HCT116 (cell line): Measurements from ENCODE around the gene PARP12. TPM values are rescaled to one million over a fixed set of nuclear protein-coding genes. Genes with fewer than 3 reads are reported as not detected.

Experiments used
- ATAC-seq: fragments of 200-7000 bp; cut with Tn5 transposase; 2 replicates; pipeline ENCODE4 v1.9.1; 2020; ENCODE audit warnings: mild to moderate bottlenecking, moderate library complexity
- BruUV-seq: library from RNA; stranded (reverse); fragments of 400-500 nt; replicated peaks from 2 replicates; lab custom pipeline; 2021; lab: Mats Ljungman, UMichigan
- CTCF ChIA-PET: fragments of 300-600 bp; sonication (Branson Sonifier 250); formaldehyde crosslinking; loops from one replicate; lab custom pipeline; 2021; ENCODE audit warnings: antibody characterized with exemption; lab: Charles Lee
- POLR2A ChIA-PET: fragments of 300-600, 350-600 bp; sonication (Branson Sonifier 250); formaldehyde crosslinking; loops from one replicate; lab custom pipeline; 2021; ENCODE audit warnings: antibody characterized with exemption; lab: Charles Lee
- RAD21 ChIA-PET, 2 experiments: fragments of 300-600 bp; sonication (Branson Sonifier 250); formaldehyde crosslinking; loops; one replicate each; lab custom pipeline; 2023; ENCODE audit warnings: low total read pairs in 2 of 2; ENCODE audit not compliant: uncharacterized antibody in 2 of 2, unreplicated experiment in 2 of 2, low non-redundant PET in 1 of 2; lab: Charles Lee
- DNase-seq: peaks from one replicate; pipeline ENCODE4 v3.0.0-alpha.2; 2010; ENCODE audit warnings: low read depth, low spot score
- H2AFZ ChIP-seq: fragments of 200-600 bp; shearing (Covaris generic), sonication (generic); 2 replicates; pipeline ENCODE4 v1.6.1; 2017; ENCODE audit warnings: low read depth, mixed run types, mixed read lengths, antibody characterized with exemption, low read length; ENCODE audit not compliant: poor library complexity, severe bottlenecking
- H3K27ac ChIP-seq: 2 replicates; pipeline ENCODE4 v1.5.1; 2012; ENCODE audit warnings: low read depth, low read length
- H3K27me3 ChIP-seq: fragments of 200-600 bp; sonication (generic); 2 replicates; pipeline ENCODE4 v1.6.1; 2016; ENCODE audit warnings: mixed run types, low read length, mixed read lengths; ENCODE audit not compliant: insufficient read depth
- H3K36me3 ChIP-seq, 2 experiments: fragments of 200-500 bp in 1 of 2; fragments of 200-600 bp in 1 of 2; sonication (Bioruptor generic) in 1 of 2; sonication (generic) in 1 of 2; 2 replicates each; pipeline versions ENCODE4 v1.5.1 to v1.6.1; 2014 to 2016; ENCODE audit warnings: low read length in 2 of 2, inconsistent platforms in 1 of 2, mixed read lengths in 1 of 2, mixed run types in 1 of 2; ENCODE audit not compliant: insufficient read depth in 2 of 2, control insufficient read depth in 1 of 2
- H3K4me1 ChIP-seq, 2 experiments: fragments of 200-600 bp in 1 of 2; sonication (generic) in 1 of 2; 2 replicates each; pipeline versions ENCODE4 v1.5.1 to v1.6.1; 2012 to 2017; ENCODE audit warnings: low read length in 2 of 2, inconsistent platforms in 1 of 2, mild to moderate bottlenecking in 1 of 2, mixed read lengths in 1 of 2, mixed run types in 1 of 2, moderate library complexity in 1 of 2; ENCODE audit not compliant: insufficient read depth in 2 of 2, control insufficient read depth in 1 of 2
- H3K4me2 ChIP-seq: fragments of 200-600 bp; sonication (generic); 2 replicates; pipeline ENCODE4 v1.6.1; 2017; ENCODE audit warnings: mixed run types, low read length, mixed read lengths
- H3K4me3 ChIP-seq, 2 experiments: fragments of 200-600 bp in 1 of 2; sonication (generic) in 1 of 2; replicated peaks in 1 of 2; 2 replicates each; pipeline ENCODE4 v1.5.1; 2011 to 2016; ENCODE audit warnings: low read length in 2 of 2, control low read depth in 1 of 2, low read depth in 1 of 2, mild to moderate bottlenecking in 1 of 2, mixed read lengths in 1 of 2, mixed run types in 1 of 2
- H3K79me2 ChIP-seq: fragments of 200-600 bp; sonication (generic); 2 replicates; pipeline ENCODE4 v1.6.1; 2017; ENCODE audit warnings: mild to moderate bottlenecking, mixed run types, low read length, moderate library complexity, mixed read lengths; ENCODE audit not compliant: insufficient read depth
- H3K9ac ChIP-seq: fragments of 200-600 bp; sonication (generic); 2 replicates; pipeline ENCODE4 v1.6.1; 2016; ENCODE audit warnings: low read length, mixed read lengths
- H3K9me2 ChIP-seq: fragments of 200-600 bp; sonication (generic), shearing (Covaris generic); 2 replicates; pipeline ENCODE4 v1.6.1; 2017; ENCODE audit warnings: mixed run types, mild to moderate bottlenecking, moderate library complexity; ENCODE audit not compliant: insufficient read depth
- H3K9me3 ChIP-seq, 2 experiments: fragments of 200-500 bp in 1 of 2; fragments of 200-600 bp in 1 of 2; sonication (Bioruptor generic) in 1 of 2; sonication (generic) in 1 of 2; 2 replicates each; pipeline ENCODE4 v1.6.1; 2014 to 2017; ENCODE audit warnings: low read length in 2 of 2, mixed read lengths in 2 of 2, inconsistent platforms in 1 of 2, low read depth in 1 of 2, mild to moderate bottlenecking in 1 of 2, mixed run types in 1 of 2, moderate library complexity in 1 of 2; ENCODE audit not compliant: control insufficient read depth in 1 of 2, insufficient read depth in 1 of 2
- H4K20me1 ChIP-seq: fragments of 200-600 bp; sonication (generic), shearing (Covaris generic); 2 replicates; pipeline ENCODE4 v1.6.1; 2017; ENCODE audit warnings: mixed run types, mild to moderate bottlenecking, moderate library complexity; ENCODE audit not compliant: insufficient read depth
- CBX3 ChIP-seq: IDR thresholded peaks from 2 replicates; pipeline ENCODE4 v1.6.1; 2012; ENCODE audit warnings: low read depth
- CEBPB ChIP-seq: IDR thresholded peaks from 2 replicates; pipeline ENCODE4 v1.6.1; 2012; ENCODE audit warnings: low read depth
- CTCF ChIP-seq, 3 experiments: fragments of 200-600 bp in 1 of 3; sonication (generic) in 1 of 3; IDR thresholded peaks in 2 of 3; conservative IDR thresholded peaks in 1 of 3; 2 replicates each; pipeline ENCODE4 v1.5.1; 2012 to 2017; ENCODE audit warnings: low read depth in 2 of 3, low read length in 2 of 3, antibody characterized with exemption in 1 of 3, borderline replicate concordance in 1 of 3, control low read depth in 1 of 3, mild to moderate bottlenecking in 1 of 3, mixed read lengths in 1 of 3, mixed run types in 1 of 3, moderate library complexity in 1 of 3; ENCODE audit not compliant: insufficient read depth in 1 of 3
- EGR1 ChIP-seq: IDR thresholded peaks from 2 replicates; pipeline ENCODE4 v1.6.1; 2012; ENCODE audit warnings: low read depth
- EZH2 ChIP-seq: fragments of 200-600 bp; sonication (generic); IDR thresholded peaks from 2 replicates; pipeline ENCODE4 v1.6.1; 2017; ENCODE audit warnings: antibody characterized with exemption, mixed run types
- EZH2phosphoT487 ChIP-seq: fragments of 200-600 bp; IDR thresholded peaks from 2 replicates; pipeline ENCODE4 v1.6.1; 2018; ENCODE audit warnings: antibody characterized with exemption, borderline replicate concordance
- POLR2A ChIP-seq: IDR thresholded peaks from 2 replicates; pipeline ENCODE4 v1.7.0; 2011; ENCODE audit warnings: borderline replicate concordance; ENCODE audit not compliant: insufficient read depth, insufficient read length; ENCODE audit errors: extremely low read depth
- POLR2AphosphoS5 ChIP-seq: IDR thresholded peaks from 2 replicates; pipeline ENCODE4 v1.6.1; 2011; ENCODE audit warnings: mild to moderate bottlenecking, low read depth, low read length, moderate library complexity
- SIN3A ChIP-seq: IDR thresholded peaks from 2 replicates; pipeline ENCODE4 v1.6.1; 2012; ENCODE audit warnings: low read depth
- TCF7L2 ChIP-seq: IDR thresholded peaks from 2 replicates; pipeline ENCODE4 v1.7.0; 2011; ENCODE audit warnings: borderline replicate concordance, inconsistent platforms; ENCODE audit not compliant: insufficient read depth, insufficient read length; ENCODE audit errors: extremely low read depth
- YY1 ChIP-seq: IDR thresholded peaks from 2 replicates; pipeline ENCODE4 v1.6.1; 2011; ENCODE audit warnings: low read length, low read depth, moderate library complexity, mild to moderate bottlenecking; ENCODE audit not compliant: insufficient replicate concordance; ENCODE audit errors: extremely low read depth
- ZFX ChIP-seq: fragments of 450-650 bp; IDR thresholded peaks from 2 replicates; pipeline ENCODE4 v1.6.1; 2017
- intact Hi-C: fragments of 100-400 bp; cut with micrococcal nuclease; formaldehyde crosslinking; loops from 2 replicates; pipeline ENCODE4 v1.10.0; 2022
- total RNA-seq: library from RNA; stranded (reverse); gene quantifications from one replicate; pipeline ENCODE4 v1.2.1, GENCODE V29; 2021; ENCODE audit not compliant: unreplicated experiment
- TF ChIP-seq, protein P1 (sequence below): IDR thresholded peaks from 2 replicates; pipeline ENCODE4 v1.6.1; 2012; ENCODE audit warnings: low read depth

The PARP12 gene
- total RNA-seq, 1 experiment from 2014 or later: 17.7 TPM

- TF ChIP-seq, protein P1, sequence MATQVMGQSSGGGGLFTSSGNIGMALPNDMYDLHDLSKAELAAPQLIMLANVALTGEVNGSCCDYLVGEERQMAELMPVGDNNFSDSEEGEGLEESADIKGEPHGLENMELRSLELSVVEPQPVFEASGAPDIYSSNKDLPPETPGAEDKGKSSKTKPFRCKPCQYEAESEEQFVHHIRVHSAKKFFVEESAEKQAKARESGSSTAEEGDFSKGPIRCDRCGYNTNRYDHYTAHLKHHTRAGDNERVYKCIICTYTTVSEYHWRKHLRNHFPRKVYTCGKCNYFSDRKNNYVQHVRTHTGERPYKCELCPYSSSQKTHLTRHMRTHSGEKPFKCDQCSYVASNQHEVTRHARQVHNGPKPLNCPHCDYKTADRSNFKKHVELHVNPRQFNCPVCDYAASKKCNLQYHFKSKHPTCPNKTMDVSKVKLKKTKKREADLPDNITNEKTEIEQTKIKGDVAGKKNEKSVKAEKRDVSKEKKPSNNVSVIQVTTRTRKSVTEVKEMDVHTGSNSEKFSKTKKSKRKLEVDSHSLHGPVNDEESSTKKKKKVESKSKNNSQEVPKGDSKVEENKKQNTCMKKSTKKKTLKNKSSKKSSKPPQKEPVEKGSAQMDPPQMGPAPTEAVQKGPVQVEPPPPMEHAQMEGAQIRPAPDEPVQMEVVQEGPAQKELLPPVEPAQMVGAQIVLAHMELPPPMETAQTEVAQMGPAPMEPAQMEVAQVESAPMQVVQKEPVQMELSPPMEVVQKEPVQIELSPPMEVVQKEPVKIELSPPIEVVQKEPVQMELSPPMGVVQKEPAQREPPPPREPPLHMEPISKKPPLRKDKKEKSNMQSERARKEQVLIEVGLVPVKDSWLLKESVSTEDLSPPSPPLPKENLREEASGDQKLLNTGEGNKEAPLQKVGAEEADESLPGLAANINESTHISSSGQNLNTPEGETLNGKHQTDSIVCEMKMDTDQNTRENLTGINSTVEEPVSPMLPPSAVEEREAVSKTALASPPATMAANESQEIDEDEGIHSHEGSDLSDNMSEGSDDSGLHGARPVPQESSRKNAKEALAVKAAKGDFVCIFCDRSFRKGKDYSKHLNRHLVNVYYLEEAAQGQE: no peak
- no peak for TF ChIP-seq EGR1
- TF ChIP-seq POLR2A: no peak
- no peak for TF ChIP-seq SIN3A
These were observed 34.4 kb downstream of the PARP12 start (continued) for GRCh38 chr7:140028311-140028710.

- ChIA-PET POLR2A (no interaction called here), RAD21 (no interaction called here), CTCF (no interaction called here)
- no peaks in the 10 kb centered on the region for H4K20me1 ChIP-seq
- H2AFZ ChIP-seq: no peak overlapping the region
- H3K9ac ChIP-seq: no peak overlapping the region
- H3K9me3 ChIP-seq: no peaks in the 10 kb centered on the region
- no TSS peak for BruUV-seq
- DNase-seq (no peak), ATAC-seq (no peak)
- no peaks in the 10 kb centered on the region for H3K9me2 ChIP-seq
- TF ChIP-seq YY1 (no peak), EGR1 (no peak), CBX3 (no peak), TCF7L2 (no peak), EZH2 (no peak), CEBPB (no peak), ZFX (no peak), POLR2AphosphoS5 (no peak), SIN3A (no peak), POLR2A (no peak), CTCF (IDR thresholded peaks at IDR 0.05 in 2 of 3, conservative IDR thresholded peaks at IDR 0.05 in 1 of 3; ENCODE audit: borderline replicate concordance in 1 of 3, insufficient read depth in 1 of 3, low read depth in 2 of 3, low read length in 2 of 3) (no peak), EZH2phosphoT487 (no peak)
- no peak overlapping the region for H3K27ac ChIP-seq
- no peaks in the 10 kb centered on the region for H3K36me3 ChIP-seq
- intact Hi-C loops: no loop called here
- no peak overlapping the region for H3K4me3 ChIP-seq
- H3K79me2 ChIP-seq: no peaks in the 10 kb centered on the region
- H3K4me1 ChIP-seq: no peaks in the 10 kb centered on the region
- no peak overlapping the region for H3K4me2 ChIP-seq
- no peaks in the 10 kb centered on the region for H3K27me3 ChIP-seq
These were observed 34.9 kb downstream of the PARP12 start for GRCh38 chr7:140027858-140028257.
